Mucosa of descending colon (tissue), 3 donors: ENCODE measurements around the gene JAM2. TPM values are rescaled to one million over a fixed set of nuclear protein-coding genes. Genes with fewer than 3 reads are reported as not detected.

ENCODE experiments used
- ATAC-seq: fragments of 200-7000 bp; cut with Tn5 transposase; one replicate; pipeline ENCODE4 v1.9.1; 2020; ENCODE audit warnings: mild to moderate bottlenecking, moderate library complexity
- DNase-seq, 3 donors: peaks; one replicate each; pipeline ENCODE4 v3.0.0-alpha.2; 2020
- H3K36me3 ChIP-seq: fragments of 200-600 bp; one replicate; pipeline ENCODE4 v1.8.0; 2021; ENCODE audit warnings: low read depth, mild to moderate bottlenecking
- H3K4me1 ChIP-seq: fragments of 200-600 bp; one replicate; pipeline ENCODE4 v1.8.0; 2021; ENCODE audit warnings: low read depth, mild to moderate bottlenecking
- H3K4me3 ChIP-seq: fragments of 200-600 bp; one replicate; pipeline ENCODE4 v1.8.0; 2021; ENCODE audit warnings: mild to moderate bottlenecking
- H3K9me3 ChIP-seq: fragments of 200-600 bp; one replicate; pipeline ENCODE4 v1.8.0; 2021; ENCODE audit warnings: mild to moderate bottlenecking
- intact Hi-C, 2 donors: fragments of 100-400 bp; cut with DNase I in 1 of 2; cut with micrococcal nuclease in 1 of 2; formaldehyde crosslinking; loops; one replicate each; pipeline versions ENCODE4 v1.11.0 to v1.11.1; 2022; cut with DNase I, micrococcal nuclease
- total RNA-seq, 3 donors: library from RNA; stranded (reverse); fragmentation: NEBNext Ultra II Directional in 2 of 3; extraction: Animal tissue kit (Norgen Biotek cat#: 25700) in 2 of 3; gene quantifications; one replicate each; pipeline versions ENCODE4 v1.2.1 to v1.2.4, GENCODE V29; 2021 to 2023
- TF ChIP-seq, protein P1 (sequence below): fragments of 200-600 bp; IDR thresholded peaks from one replicate; pipeline ENCODE4 v1.8.0; 2022; ENCODE audit warnings: antibody characterized with exemption, mild to moderate bottlenecking
- donor health status: DM: no; HTN: no; CAD: no; lungs with moderate emphysema.
- donor health status: DM: no; HTN: no; CAD: no.
- donor health status: DM: no; HTN: yes; CAD: no.

Gene JAM2
- total RNA-seq, 3 donors from 2014 or later: 6.5 to 23.0 (median 8.3) TPM

DNA sequence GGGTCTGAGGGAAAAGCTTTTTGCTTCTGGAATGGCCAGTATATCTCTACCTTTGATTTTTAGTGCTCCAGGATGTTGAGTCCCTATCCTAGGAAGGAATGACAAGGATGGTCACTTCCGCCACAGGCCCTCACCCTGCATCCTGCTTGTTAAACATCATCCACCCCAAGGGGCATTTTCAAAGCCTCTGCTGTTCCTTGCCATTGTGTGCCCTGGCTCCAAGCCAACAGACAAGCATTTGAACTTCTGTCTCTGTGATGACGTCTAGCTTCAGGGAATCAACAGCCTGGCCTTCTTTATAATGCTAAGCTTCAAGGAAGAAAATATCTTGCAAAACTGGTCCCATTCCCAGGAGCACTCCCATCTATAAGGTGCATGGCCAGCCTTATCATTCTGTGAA lies 12.3 kb upstream of the JAM2 start:
- Histone ChIP-seq H3K4me1 (no peaks in the 10 kb centered on the region), H3K36me3 (no peaks in the 10 kb centered on the region), H3K9me3 (no peaks in the 10 kb centered on the region), H3K4me3 (no peak overlapping the region)
- ATAC-seq (no peak), DNase-seq (peak in 1 of 3 donors; percentile 7)
- intact Hi-C loops: no loop called here
- TF ChIP-seq, protein P1, sequence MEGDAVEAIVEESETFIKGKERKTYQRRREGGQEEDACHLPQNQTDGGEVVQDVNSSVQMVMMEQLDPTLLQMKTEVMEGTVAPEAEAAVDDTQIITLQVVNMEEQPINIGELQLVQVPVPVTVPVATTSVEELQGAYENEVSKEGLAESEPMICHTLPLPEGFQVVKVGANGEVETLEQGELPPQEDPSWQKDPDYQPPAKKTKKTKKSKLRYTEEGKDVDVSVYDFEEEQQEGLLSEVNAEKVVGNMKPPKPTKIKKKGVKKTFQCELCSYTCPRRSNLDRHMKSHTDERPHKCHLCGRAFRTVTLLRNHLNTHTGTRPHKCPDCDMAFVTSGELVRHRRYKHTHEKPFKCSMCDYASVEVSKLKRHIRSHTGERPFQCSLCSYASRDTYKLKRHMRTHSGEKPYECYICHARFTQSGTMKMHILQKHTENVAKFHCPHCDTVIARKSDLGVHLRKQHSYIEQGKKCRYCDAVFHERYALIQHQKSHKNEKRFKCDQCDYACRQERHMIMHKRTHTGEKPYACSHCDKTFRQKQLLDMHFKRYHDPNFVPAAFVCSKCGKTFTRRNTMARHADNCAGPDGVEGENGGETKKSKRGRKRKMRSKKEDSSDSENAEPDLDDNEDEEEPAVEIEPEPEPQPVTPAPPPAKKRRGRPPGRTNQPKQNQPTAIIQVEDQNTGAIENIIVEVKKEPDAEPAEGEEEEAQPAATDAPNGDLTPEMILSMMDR: no peak

DNA sequence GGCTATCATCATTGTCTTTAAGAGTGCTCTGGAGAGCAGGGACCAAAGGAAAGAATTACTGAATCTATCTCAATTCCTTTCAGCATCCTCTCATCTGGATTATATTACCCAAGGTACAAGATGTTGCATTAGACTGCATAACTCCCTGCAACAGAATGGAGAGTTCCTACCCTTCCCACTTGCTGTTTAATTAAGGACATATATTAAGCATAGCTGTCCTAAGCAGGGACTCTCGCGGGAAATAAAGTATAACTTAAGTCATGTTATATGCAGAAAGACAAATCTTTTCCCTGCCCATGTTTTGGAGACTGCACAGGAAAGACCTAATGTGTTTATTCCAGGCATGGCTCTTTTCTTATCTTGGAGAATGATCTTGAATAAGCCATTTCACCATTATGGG lies 6.8 kb upstream of the JAM2 start:
- no peak overlapping the region for H3K4me3 ChIP-seq
- DNase-seq (no peak), ATAC-seq (no peak)
- H3K36me3 ChIP-seq: no peaks in the 10 kb centered on the region
- TF ChIP-seq, protein P1: no peak
- intact Hi-C loops: no loop called here
- H3K4me1 ChIP-seq: no peaks in the 10 kb centered on the region
- no peaks in the 10 kb centered on the region for H3K9me3 ChIP-seq

DNA sequence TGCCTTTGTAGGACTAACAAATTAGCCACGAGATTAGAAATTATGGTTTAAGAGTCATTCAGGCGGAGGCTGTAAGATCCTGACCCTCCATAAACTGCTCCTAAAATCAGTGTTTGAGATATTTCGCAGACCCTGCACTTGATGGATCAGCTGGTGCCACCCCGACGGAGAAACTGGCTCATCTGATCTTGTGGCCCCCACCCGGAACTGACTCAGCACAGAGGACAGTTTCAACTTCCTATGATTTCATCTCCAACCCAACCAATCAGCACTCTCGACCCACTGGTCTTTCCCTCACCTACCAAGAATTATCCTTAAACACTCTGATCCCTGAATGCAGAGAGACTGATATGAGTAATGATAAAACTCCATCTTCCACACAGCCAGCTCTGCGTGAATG lies 3.7 kb upstream of the JAM2 start:
- Histone ChIP-seq H3K4me1 (no peaks in the 10 kb centered on the region), H3K36me3 (no peaks in the 10 kb centered on the region), H3K9me3 (no peaks in the 10 kb centered on the region), H3K4me3 (no peak overlapping the region)
- ATAC-seq: no peak
- intact Hi-C loops: no loop called here
- DNase-seq: no peak
- TF ChIP-seq, protein P1: no peak

DNA sequence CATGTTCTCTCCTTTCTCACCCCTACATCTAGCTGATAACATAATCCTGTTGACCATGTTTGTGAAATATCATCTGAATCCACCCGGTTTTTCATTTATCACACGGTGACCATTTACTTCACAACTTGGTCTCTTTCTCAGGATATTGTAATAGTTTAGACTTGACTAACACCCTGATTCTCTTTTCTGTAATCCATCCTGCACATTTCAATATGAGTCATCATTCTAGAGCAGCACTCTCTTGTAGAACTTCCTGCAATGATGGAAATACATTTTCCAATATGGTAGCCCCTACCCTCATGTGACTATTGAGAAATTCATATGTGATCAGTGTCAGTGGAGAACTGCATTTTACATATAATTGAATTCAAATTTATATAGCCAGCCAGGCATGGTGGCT lies 2.3 kb upstream of the JAM2 start:
- Histone ChIP-seq H3K36me3 (no peaks in the 10 kb centered on the region), H3K4me3 (no peak overlapping the region), H3K4me1 (no peaks in the 10 kb centered on the region), H3K9me3 (no peaks in the 10 kb centered on the region)
- TF ChIP-seq, protein P1: no peak
- DNase-seq: no peak
- intact Hi-C loops: no loop called here
- no peak for ATAC-seq

DNA sequence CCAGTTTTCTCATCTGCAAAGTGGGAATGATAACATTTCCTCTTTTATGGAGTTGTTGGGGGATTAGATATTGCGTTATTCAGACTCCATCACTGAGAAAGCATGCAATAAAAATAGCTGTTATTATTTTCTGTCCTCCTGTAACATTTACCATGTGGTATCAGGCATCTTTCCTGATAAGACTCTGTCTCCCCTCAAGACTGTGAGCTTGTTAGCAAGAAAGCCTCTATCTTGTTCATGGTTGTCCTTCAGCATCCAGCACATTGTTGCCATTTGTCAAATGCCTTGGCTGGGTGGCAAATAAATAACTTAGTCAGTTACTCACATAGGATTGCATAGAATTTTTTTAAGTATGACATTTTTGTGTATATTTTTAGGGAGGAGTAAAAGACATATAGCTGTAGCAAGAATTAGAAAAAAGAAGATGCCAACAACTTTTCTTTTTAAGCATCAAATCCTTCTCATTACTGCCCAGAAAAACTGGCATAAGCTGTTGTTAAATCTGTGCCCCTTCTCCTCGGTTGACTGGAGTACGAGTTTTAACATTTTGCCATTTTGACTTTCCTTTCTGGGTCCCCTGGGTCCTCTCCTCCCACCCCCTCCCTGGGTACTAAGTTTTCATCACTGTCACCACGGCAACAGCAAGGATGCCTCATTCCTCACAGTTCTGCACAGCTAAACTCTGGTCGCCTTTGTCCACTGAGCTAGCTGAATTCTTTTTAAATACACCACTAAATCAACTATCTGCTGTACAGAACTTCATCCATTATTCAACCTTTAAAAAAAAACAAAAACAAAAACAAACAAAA lies 1.0 kb upstream of the JAM2 start:
- DNase-seq (no peak), ATAC-seq (no peak)
- H3K4me3 ChIP-seq: no peak overlapping the region
- H3K4me1 ChIP-seq: no peaks in the 10 kb centered on the region
- no peaks in the 10 kb centered on the region for H3K9me3 ChIP-seq
- H3K36me3 ChIP-seq: no peaks in the 10 kb centered on the region
- TF ChIP-seq, protein P1: no peak
- intact Hi-C loops: no loop called here
